Activated T-cell treated with anti-CD3 and anti-CD28 coated beads for 4 hours (primary cell): ENCODE results near the gene TTLL6.
"Not testable (repeated sequence)": the region's sequence is repeated elsewhere in the genome, so short reads cannot be mapped to it uniquely, and the experiment has no call there.

Experiments used
- DNase-seq: peaks from one replicate; pipeline ENCODE4 v3.0.0-alpha.2; 2020

Gene TTLL6

GRCh38 chr17:48816774-48817590, at the start of gene TTLL6:
Gene TTLL6, minus strand, starts transcription at chr17:48817229. Its CDS starts 157 bp downstream, at chr17:48817072.
- DNase-seq, result peak; percentile 52

GRCh38 chr17:48860456-48860855, 43.4 kb upstream of the TTLL6 start:
- no peak for DNase-seq

- DNase-seq, result no peak
Measured at GRCh38 chr17:48860034-48860433, 43.0 kb upstream of the TTLL6 start.

GRCh38 chr17:48856122-48856821, 39.2 kb upstream of the TTLL6 start:
- DNase-seq, result no peak

- DNase-seq, result no peak
Measured at GRCh38 chr17:48854774-48855476, 37.9 kb upstream of the TTLL6 start.

- no peak for DNase-seq
Measured at GRCh38 chr17:48850792-48851323, 33.8 kb upstream of the TTLL6 start.

- DNase-seq, result no peak
Measured at GRCh38 chr17:48843187-48843900, 26.3 kb upstream of the TTLL6 start.

- DNase-seq, result no peak
Measured at GRCh38 chr17:48842746-48843145, 25.7 kb upstream of the TTLL6 start.

- DNase-seq, result no peak
Measured at GRCh38 chr17:48841395-48841831, 24.4 kb upstream of the TTLL6 start.

- DNase-seq, result no peak
Measured at GRCh38 chr17:48840441-48840840, 23.4 kb upstream of the TTLL6 start.

GRCh38 chr17:48837458-48837857, 20.4 kb upstream of the TTLL6 start:
- DNase-seq, result not testable (repeated sequence)

GRCh38 chr17:48835971-48836370, 18.9 kb upstream of the TTLL6 start:
- DNase-seq, result no peak

GRCh38 chr17:48834973-48835372, 17.9 kb upstream of the TTLL6 start:
- no peak for DNase-seq

- no peak for DNase-seq
Measured at GRCh38 chr17:48831549-48831883, 14.5 kb upstream of the TTLL6 start.

- DNase-seq, result peak; percentile 70
Measured at GRCh38 chr17:48830840-48831548, 14.0 kb upstream of the TTLL6 start, which contains the start of gene CALCOCO2. Gene CALCOCO2, plus strand, starts transcription at chr17:48831035. Its CDS starts 10,673 bp downstream, at chr17:48841708.

GRCh38 chr17:48825446-48826381, 8.7 kb upstream of the TTLL6 start:
- no peak for DNase-seq

- not testable (repeated sequence) for DNase-seq
Measured at GRCh38 chr17:48820936-48821335, 3.9 kb upstream of the TTLL6 start.

- DNase-seq, result no peak
Measured at GRCh38 chr17:48819466-48819865, 2.4 kb upstream of the TTLL6 start.

GRCh38 chr17:48818361-48818841, 1.4 kb upstream of the TTLL6 start:
- no peak for DNase-seq

GRCh38 chr17:48816438-48816773, 623 bp downstream of the TTLL6 start:
- no peak for DNase-seq

- DNase-seq, result no peak
Measured at GRCh38 chr17:48815311-48815710, 1.7 kb downstream of the TTLL6 start.
